K562 (cell line): ENCODE data around the gene GEMIN7.

Experiments
- ELF4 ChIP-seq: fragments of 450-650 bp; formaldehyde crosslinking; IDR thresholded peaks from 2 replicates; pipeline ENCODE4 v1.4.0; 2022; ENCODE audit warnings: missing genetic modification characterization
- GATA2 ChIP-seq: sonication (generic); formaldehyde crosslinking; IDR thresholded peaks from 2 replicates; pipeline ENCODE4 v1.4.0; 2020; ENCODE audit warnings: mild to moderate bottlenecking, missing genetic modification reagents
- HCFC1 ChIP-seq: IDR thresholded peaks from 2 replicates; pipeline ENCODE4 v1.6.1; 2012; ENCODE audit warnings: low read depth, low read length, improper control_type of control experiment
- KDM1A ChIP-seq, 2 experiments: fragments of 450-650 bp; IDR thresholded peaks; 2 replicates each; pipeline ENCODE4 v1.6.1; 2016; ENCODE audit warnings: mild to moderate bottlenecking in 2 of 2
- MAFK ChIP-seq: IDR thresholded peaks from 2 replicates; pipeline ENCODE4 v1.6.1; 2011; ENCODE audit warnings: low read length, improper control_type of control experiment
- MYC ChIP-seq, 2 experiments: fragments of 250-450 bp in 1 of 2; sonication (Bioruptor Pico) in 1 of 2; IDR thresholded peaks; 2 replicates each; pipeline versions ENCODE4 v1.5.1 to v1.6.1; 2012 to 2021; ENCODE audit warnings: low read depth in 2 of 2, borderline replicate concordance in 1 of 2, improper control_type of control experiment in 1 of 2, low read length in 1 of 2, mild to moderate bottlenecking in 1 of 2, moderate library complexity in 1 of 2
- SP2 ChIP-seq: IDR thresholded peaks from 2 replicates; pipeline ENCODE4 v1.6.1; 2011; ENCODE audit warnings: mild to moderate bottlenecking, low read depth, low read length, moderate library complexity; ENCODE audit not compliant: poor library complexity, severe bottlenecking; ENCODE audit errors: extremely low read depth
- ZNF717 ChIP-seq: fragments of 250-450 bp; sonication (Bioruptor Pico); IDR thresholded peaks from 2 replicates; pipeline ENCODE4 v1.5.0; 2021
- TF ChIP-seq, protein P1 (sequence below): sonication (generic); formaldehyde crosslinking; IDR thresholded peaks from 2 replicates; pipeline ENCODE4 v1.9.0; 2022; ENCODE audit warnings: mild to moderate bottlenecking, missing genetic modification reagents
- TF ChIP-seq, protein P2 (sequence below), 3 experiments: IDR thresholded peaks in 2 of 3; conservative IDR thresholded peaks in 1 of 3; 2 replicates each; pipeline ENCODE4 v1.5.1; 2011 to 2012; ENCODE audit warnings: low read length in 3 of 3, mild to moderate bottlenecking in 3 of 3, control low read depth in 2 of 3, improper control_type of control experiment in 1 of 3, inconsistent platforms in 1 of 3, low read depth in 1 of 3, mixed read lengths in 1 of 3, moderate library complexity in 1 of 3; ENCODE audit not compliant: insufficient read depth in 2 of 3
- TF ChIP-seq, protein P3 (sequence below): fragments of 150-350 bp; conservative IDR thresholded peaks from 2 replicates; pipeline ENCODE4 v1.6.1; 2014; ENCODE audit warnings: low read length
- TF ChIP-seq, protein P4 (sequence below): fragments of 250-450 bp; sonication (Bioruptor Pico); IDR thresholded peaks from 2 replicates; pipeline ENCODE4 v1.8.0; 2022; ENCODE audit warnings: moderate library complexity, mild to moderate bottlenecking, inconsistent platforms

DNA sequence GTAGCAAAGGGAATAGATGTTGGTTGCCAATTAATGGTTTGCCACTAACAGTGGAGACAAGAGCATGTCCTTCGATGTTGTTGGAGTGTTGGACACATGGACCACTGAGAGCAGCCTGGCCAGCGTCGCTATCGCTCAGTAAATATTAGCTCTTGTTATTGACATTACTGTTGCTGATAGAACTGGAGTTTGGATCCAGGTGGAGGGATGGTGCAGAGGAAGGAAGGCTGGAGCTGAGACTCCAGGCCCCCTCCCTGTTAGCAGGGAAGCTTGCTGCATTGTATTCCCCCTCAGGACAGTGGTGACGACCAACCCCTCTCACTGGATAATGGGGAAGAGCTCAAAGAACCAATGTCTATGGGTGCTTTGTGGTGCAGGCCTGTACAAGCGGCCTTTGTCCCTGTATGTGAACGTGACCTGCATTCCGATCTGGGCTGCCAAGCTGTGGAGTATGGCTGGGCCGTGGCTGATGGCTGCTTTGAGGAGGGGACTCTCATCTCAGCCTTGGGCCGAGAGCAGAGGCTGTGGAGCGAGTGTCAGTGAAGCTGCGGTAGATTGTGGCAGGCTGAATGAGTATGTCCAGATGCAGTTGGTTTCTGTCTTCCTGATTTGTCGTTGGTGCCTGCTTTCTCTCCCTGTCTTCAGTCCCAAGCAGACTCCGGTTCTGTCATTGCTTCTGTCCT is 33.2 kb upstream of the GEMIN7 start:
- TF ChIP-seq, protein P1, sequence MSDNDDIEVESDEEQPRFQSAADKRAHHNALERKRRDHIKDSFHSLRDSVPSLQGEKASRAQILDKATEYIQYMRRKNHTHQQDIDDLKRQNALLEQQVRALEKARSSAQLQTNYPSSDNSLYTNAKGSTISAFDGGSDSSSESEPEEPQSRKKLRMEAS, result no peak
- TF ChIP-seq GATA2 (CRISPR knock-in tag) (no peak), SP2 (no peak), ELF4 (CRISPR knock-in tag) (no peak), HCFC1 (no peak), ZNF717 (CRISPR knock-in tag) (no peak), MAFK (no peak), MYC (IDR thresholded peaks at IDR 0.05; ENCODE audit: low read depth, low read length) (no peak), MYC (CRISPR knock-in tag; IDR thresholded peaks at IDR 0.05; ENCODE audit: borderline replicate concordance, low read depth) (no peak), KDM1A (IDR thresholded peaks at IDR 0.05) (no peak)
- TF ChIP-seq, protein P2, sequence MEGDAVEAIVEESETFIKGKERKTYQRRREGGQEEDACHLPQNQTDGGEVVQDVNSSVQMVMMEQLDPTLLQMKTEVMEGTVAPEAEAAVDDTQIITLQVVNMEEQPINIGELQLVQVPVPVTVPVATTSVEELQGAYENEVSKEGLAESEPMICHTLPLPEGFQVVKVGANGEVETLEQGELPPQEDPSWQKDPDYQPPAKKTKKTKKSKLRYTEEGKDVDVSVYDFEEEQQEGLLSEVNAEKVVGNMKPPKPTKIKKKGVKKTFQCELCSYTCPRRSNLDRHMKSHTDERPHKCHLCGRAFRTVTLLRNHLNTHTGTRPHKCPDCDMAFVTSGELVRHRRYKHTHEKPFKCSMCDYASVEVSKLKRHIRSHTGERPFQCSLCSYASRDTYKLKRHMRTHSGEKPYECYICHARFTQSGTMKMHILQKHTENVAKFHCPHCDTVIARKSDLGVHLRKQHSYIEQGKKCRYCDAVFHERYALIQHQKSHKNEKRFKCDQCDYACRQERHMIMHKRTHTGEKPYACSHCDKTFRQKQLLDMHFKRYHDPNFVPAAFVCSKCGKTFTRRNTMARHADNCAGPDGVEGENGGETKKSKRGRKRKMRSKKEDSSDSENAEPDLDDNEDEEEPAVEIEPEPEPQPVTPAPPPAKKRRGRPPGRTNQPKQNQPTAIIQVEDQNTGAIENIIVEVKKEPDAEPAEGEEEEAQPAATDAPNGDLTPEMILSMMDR (IDR thresholded peaks at IDR 0.05 in 2 of 3, conservative IDR thresholded peaks at IDR 0.05 in 1 of 3; ENCODE audit: insufficient read depth in 2 of 3, low read depth in 1 of 3, low read length in 3 of 3), result no peak
- TF ChIP-seq, protein P3, sequence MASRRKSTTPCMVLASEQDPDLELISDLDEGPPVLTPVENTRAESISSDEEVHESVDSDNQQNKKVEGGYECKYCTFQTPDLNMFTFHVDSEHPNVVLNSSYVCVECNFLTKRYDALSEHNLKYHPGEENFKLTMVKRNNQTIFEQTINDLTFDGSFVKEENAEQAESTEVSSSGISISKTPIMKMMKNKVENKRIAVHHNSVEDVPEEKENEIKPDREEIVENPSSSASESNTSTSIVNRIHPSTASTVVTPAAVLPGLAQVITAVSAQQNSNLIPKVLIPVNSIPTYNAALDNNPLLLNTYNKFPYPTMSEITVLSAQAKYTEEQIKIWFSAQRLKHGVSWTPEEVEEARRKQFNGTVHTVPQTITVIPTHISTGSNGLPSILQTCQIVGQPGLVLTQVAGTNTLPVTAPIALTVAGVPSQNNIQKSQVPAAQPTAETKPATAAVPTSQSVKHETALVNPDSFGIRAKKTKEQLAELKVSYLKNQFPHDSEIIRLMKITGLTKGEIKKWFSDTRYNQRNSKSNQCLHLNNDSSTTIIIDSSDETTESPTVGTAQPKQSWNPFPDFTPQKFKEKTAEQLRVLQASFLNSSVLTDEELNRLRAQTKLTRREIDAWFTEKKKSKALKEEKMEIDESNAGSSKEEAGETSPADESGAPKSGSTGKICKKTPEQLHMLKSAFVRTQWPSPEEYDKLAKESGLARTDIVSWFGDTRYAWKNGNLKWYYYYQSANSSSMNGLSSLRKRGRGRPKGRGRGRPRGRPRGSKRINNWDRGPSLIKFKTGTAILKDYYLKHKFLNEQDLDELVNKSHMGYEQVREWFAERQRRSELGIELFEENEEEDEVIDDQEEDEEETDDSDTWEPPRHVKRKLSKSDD, result no peak
- TF ChIP-seq, protein P4, sequence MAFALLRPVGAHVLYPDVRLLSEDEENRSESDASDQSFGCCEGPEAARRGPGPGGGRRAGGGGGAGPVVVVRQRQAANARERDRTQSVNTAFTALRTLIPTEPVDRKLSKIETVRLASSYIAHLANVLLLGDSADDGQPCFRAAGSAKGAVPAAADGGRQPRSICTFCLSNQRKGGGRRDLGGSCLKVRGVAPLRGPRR (CRISPR knock-in tag), result no peak
